ES-I3 (cell line): ENCODE data around the gene PKN2.

Experiments
- H3K36me3 ChIP-seq: 2 replicates; pipeline ENCODE4 v1.6.1; 2013; ENCODE audit warnings: mild to moderate bottlenecking, low read length, control low read depth, moderate library complexity; ENCODE audit not compliant: insufficient read depth
- H3K4me1 ChIP-seq: 2 replicates; pipeline ENCODE4 v1.6.1; 2013; ENCODE audit warnings: mild to moderate bottlenecking, control low read depth, low read length; ENCODE audit not compliant: insufficient read depth
- H3K9ac ChIP-seq: 2 replicates; pipeline ENCODE4 v1.6.1; 2013; ENCODE audit warnings: low read depth, mild to moderate bottlenecking, low read length, moderate library complexity
- H3K9me3 ChIP-seq: 2 replicates; pipeline ENCODE4 v1.6.1; 2013; ENCODE audit warnings: mild to moderate bottlenecking, low read length, moderate library complexity; ENCODE audit not compliant: control insufficient read depth, insufficient read depth

PKN2 gene

GRCh38 chr1:88659552-88659951, 24.5 kb upstream of the PKN2 start:
- H3K9ac ChIP-seq, result no peak overlapping the region
- H3K4me1 ChIP-seq, result peaks cover 3% of the 10 kb centered on the region; the same call in 1 of the 2 replicates
- no peaks in the 10 kb centered on the region for H3K9me3 ChIP-seq
- no peaks in the 10 kb centered on the region for H3K36me3 ChIP-seq

- Histone ChIP-seq H3K9me3 (no peaks in the 10 kb centered on the region), H3K9ac (no peak overlapping the region), H3K36me3 (no peaks in the 10 kb centered on the region), H3K4me1 (peaks cover 3% of the 10 kb centered on the region; the same call in 1 of the 2 replicates)
These were observed 22.9 kb upstream of the PKN2 start for GRCh38 chr1:88661188-88661587.

DNA sequence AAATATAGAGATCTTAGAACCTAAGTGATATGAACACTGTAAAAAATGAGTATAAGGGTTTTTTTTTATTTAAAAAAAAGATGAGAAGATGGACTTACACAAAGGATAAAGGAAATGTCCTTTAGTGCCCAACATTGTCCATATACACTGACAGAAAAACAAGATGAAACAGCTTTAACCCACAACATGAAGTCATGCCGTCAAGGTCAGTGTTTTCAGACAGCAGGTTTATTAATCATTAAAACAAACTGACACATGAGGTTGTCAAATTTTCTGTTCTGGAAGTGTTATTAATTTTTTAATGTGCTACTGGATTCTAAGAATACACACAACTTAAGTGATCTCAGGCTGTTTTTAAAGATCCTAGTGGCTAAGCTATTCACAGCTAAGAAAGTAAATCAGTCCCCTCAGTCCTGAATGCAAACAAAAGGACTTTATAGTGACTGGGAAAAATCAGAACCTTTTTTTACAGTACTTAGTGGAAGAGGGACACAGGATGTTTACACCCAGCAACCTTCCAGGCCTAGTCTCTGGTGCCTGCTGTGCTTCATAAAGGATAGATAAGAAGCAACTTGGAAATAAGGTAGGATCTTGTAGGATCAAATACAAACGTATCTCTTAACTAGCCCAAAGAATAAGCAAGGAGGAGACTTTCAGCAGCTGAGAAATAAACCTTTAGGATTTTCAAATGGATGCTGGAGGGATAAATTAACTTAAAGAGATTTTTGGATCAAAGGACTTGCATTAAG, 21.9 kb upstream of the PKN2 start:
- H3K9me3 ChIP-seq, result no peaks in the 10 kb centered on the region
- H3K4me1 ChIP-seq, result peaks cover 3% of the 10 kb centered on the region; the same call in 1 of the 2 replicates
- no peaks in the 10 kb centered on the region for H3K36me3 ChIP-seq
- no peak overlapping the region for H3K9ac ChIP-seq

DNA sequence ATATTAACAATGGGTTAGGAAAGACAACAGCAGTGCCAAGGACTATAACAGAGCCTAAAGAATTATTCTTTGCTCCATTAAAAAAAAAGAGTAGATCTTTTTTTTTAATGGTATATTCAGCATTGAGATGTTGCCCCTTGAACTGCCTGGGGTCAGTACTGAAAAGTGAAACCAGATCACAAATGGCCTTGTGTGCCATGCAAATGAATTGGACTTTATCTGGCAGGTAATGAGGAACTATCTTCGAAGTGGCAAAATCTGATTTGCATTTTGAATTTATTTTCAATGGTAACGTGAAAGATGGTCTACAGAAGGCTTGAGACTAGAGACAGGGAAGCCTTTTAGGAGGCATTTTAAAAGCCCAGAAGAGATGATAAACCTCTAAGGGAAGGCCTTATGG, 21.4 kb upstream of the PKN2 start:
- H3K36me3 ChIP-seq, result no peaks in the 10 kb centered on the region
- no peaks in the 10 kb centered on the region for H3K9me3 ChIP-seq
- no peak overlapping the region for H3K9ac ChIP-seq
- peaks cover 3% of the 10 kb centered on the region; the same call in 1 of the 2 replicates for H3K4me1 ChIP-seq

GRCh38 chr1:88668405-88668804, 15.7 kb upstream of the PKN2 start:
- H3K9me3 ChIP-seq, result no peaks in the 10 kb centered on the region
- H3K4me1 ChIP-seq, result no peaks in the 10 kb centered on the region
- H3K36me3 ChIP-seq, result no peaks in the 10 kb centered on the region
- no peak overlapping the region for H3K9ac ChIP-seq

- no peak overlapping the region for H3K9ac ChIP-seq
- H3K9me3 ChIP-seq, result no peaks in the 10 kb centered on the region
- no peaks in the 10 kb centered on the region for H3K36me3 ChIP-seq
- no peaks in the 10 kb centered on the region for H3K4me1 ChIP-seq
These were observed 13.6 kb upstream of the PKN2 start for GRCh38 chr1:88670462-88670861.

DNA sequence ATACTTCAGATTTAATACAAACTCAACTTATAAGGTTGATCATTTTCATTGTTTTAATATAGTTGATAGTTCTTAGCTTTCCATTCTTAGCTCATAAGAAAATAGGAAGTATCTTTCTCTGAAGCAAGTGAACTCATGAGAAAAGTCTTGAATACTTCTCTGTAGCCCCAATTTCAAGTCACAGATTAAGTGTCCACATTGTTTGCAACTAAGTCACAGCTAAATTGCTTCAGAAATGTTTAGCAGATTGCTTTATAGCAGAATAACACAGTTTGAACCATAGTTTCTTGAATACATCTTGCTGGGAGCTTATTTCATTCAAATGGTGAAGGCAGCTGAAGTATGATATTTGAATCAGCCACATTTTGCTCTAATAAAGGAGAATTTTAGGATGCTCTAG, 10.6 kb upstream of the PKN2 start:
- Histone ChIP-seq H3K9me3 (no peaks in the 10 kb centered on the region), H3K4me1 (no peaks in the 10 kb centered on the region), H3K9ac (no peak overlapping the region), H3K36me3 (no peaks in the 10 kb centered on the region)

DNA sequence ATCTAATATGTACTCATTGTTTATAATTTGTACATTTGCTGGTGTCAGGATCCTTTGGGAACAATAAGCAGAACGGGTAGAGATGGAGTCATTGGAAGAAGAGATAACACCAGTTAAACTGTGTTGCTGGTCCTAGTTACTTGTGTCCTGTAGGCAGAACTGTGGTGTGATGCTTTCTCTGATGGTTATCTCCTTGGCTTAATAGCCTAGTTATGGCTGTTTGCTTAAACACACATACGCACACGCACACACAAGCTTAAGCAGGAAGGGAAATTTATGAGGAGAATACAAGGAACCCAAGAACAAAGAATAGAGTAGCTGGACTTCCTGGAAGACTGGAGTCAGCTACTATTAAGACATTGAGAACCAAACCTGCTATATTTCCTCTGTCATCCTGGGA, 5.7 kb upstream of the PKN2 start:
- no peaks in the 10 kb centered on the region for H3K36me3 ChIP-seq
- H3K9me3 ChIP-seq, result no peaks in the 10 kb centered on the region

GRCh38 chr1:88680471-88680870, 3.6 kb upstream of the PKN2 start:
- Histone ChIP-seq H3K9ac (no peak overlapping the region), H3K36me3 (no peaks in the 10 kb centered on the region), H3K4me1 (no peaks in the 10 kb centered on the region; the same call in 1 of the 2 replicates), H3K9me3 (no peaks in the 10 kb centered on the region)

More for the DNA sequence above, 5.7 kb upstream of the PKN2 start:
- Histone ChIP-seq H3K9ac (no peak overlapping the region), H3K4me1 (no peaks in the 10 kb centered on the region; the same call in 1 of the 2 replicates)

DNA sequence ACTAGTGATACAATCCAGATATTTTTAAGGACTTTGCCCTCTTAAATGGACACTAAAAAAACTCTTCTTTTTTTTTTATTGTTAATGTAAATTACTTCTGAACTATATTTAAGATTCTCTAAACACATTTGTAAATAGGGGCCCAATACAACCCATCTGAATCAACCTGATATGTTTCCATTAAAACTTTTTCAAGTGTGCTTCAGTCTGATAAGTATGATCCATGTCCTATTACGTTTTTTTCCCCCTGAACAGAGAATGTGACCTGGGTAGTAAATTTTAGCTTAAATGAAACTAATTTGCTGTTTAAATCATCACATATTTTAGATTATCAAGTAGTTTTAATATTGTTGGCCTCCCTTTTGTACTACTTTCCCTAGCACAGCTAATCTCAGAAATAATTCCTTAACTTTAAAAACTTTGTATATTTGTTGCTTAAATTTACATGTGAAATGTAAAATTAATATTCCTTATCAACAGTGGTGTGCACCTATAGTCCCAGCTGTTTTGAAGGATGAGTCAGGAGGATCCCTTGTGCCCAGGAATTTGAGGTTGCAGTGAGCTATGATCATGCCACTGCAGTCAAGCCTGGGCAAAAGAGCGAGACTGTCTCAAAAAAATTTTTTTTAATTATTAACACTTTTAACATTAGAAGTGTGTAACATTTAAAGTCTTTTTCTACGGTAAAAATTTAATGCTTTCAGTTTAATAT, 3.0 kb upstream of the PKN2 start:
- Histone ChIP-seq H3K9ac (no peak overlapping the region), H3K9me3 (no peaks in the 10 kb centered on the region), H3K4me1 (no peaks in the 10 kb centered on the region; the same call in none of the 2 replicates), H3K36me3 (no peaks in the 10 kb centered on the region)

GRCh38 chr1:88684482-88685258, 597 bp downstream of the PKN2 start:
- H3K9me3 ChIP-seq, result no peaks in the 10 kb centered on the region
- no peaks in the 10 kb centered on the region for H3K36me3 ChIP-seq
- H3K4me1 ChIP-seq, result no peaks in the 10 kb centered on the region; the same call in none of the 2 replicates
- peak overlapping the region; percentile 83 for H3K9ac ChIP-seq

GRCh38 chr1:88685259-88685620, 1.2 kb downstream of the PKN2 start:
- Histone ChIP-seq H3K9me3 (no peaks in the 10 kb centered on the region), H3K36me3 (no peaks in the 10 kb centered on the region), H3K9ac (peak overlapping the region; percentile 83), H3K4me1 (no peaks in the 10 kb centered on the region; the same call in none of the 2 replicates)

DNA sequence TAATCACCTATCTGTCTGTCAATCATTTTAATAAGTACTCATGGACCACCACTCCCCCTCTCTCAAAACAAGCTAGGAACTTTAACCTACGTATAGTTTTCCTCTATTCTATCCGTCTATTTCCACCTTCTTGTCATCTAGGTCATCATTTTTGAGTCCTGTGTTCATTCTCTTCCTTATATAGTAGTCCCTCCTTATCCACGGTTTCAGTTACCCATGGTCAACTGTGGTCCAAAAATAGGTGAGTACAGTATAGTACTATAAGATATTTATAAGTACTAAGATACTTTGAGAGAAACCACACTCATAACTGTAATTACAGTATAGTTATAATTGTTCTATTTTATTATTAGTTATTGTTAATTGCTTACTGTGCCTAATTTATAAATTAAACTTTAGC, 7.5 kb downstream of the PKN2 start:
- Histone ChIP-seq H3K9me3 (no peaks in the 10 kb centered on the region), H3K9ac (no peak overlapping the region), H3K4me1 (no peaks in the 10 kb centered on the region; the same call in 1 of the 2 replicates), H3K36me3 (no peaks in the 10 kb centered on the region)

GRCh38 chr1:88695781-88696180, 11.7 kb downstream of the PKN2 start:
- Histone ChIP-seq H3K36me3 (no peaks in the 10 kb centered on the region), H3K9me3 (no peaks in the 10 kb centered on the region), H3K9ac (no peak overlapping the region), H3K4me1 (peaks cover 9% of the 10 kb centered on the region)
